Hepatocyte (in vitro differentiated cells): ENCODE results near the gene TTC33.
"Not testable (repeated sequence)": the region's sequence is repeated elsewhere in the genome, so short reads cannot be mapped to it uniquely, and the experiment has no call there.

Experiments used
- CTCF ChIP-seq: fragments of 200-600 bp; sonication (generic); IDR thresholded peaks from 2 replicates; pipeline ENCODE4 v1.5.1; 2016; ENCODE audit warnings: antibody characterized with exemption, mild to moderate bottlenecking; ENCODE audit not compliant: poor library complexity
- EZH2 ChIP-seq: fragments of 200-600 bp; sonication (generic); IDR thresholded peaks from 2 replicates; pipeline ENCODE4 v1.6.1; 2016; ENCODE audit warnings: antibody characterized with exemption, mild to moderate bottlenecking, borderline replicate concordance
- EZH2phosphoT487 ChIP-seq: fragments of 200-600 bp; sonication (generic); IDR thresholded peaks from one replicate; pipeline ENCODE4 v1.6.1; 2018; ENCODE audit warnings: antibody characterized with exemption, mild to moderate bottlenecking, low read depth, moderate library complexity; ENCODE audit not compliant: unreplicated experiment, severe bottlenecking

GRCh38 chr5:40786664-40787063 is 30.9 kb upstream of the TTC33 start:
- not testable (repeated sequence) for TF ChIP-seq CTCF, EZH2, EZH2phosphoT487
